NCI-H128 (cell line): ENCODE measurements around the gene RAMACL.

Experiments used
- DNase-seq: peaks from one replicate; lab custom pipeline; 2025; ENCODE audit not compliant: unreplicated experiment; lab: John Stamatoyannopoulos, UW

Gene RAMACL

DNA sequence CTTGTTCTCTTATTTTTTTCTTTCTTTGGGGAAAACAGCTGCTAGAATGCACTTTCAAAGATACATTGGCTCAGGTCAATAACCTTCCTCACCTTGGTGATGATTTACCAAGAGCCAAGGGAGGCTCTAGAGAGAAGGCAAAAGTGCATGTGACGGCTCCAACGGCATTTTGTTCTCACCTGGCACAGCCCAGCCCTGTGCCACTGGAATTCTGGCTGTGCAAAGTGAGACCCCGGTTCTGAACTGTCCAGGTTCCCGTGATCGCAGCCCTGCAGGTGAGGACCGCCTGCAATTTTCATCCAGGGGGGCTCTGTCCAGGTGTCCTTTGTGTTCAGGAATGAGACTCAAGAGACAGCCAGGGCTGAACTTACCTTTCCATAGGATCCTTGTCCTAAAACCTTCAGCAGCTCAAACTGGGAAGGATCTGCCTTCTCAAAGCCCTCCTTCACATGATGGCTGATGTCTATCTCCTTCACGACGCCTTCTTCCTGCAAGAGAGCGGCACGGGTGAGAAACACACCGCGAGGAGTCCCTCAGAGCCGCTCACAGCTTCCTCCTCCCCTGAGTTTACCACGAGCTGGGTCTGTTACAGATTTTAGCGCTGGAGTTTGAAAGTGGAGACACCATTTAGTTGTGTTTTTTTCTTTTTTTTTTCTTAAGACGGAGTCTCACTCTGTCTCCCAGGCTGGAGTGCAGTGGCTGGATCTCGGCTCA lies 48.0 kb downstream of the RAMACL start:
- no peak for DNase-seq

DNA sequence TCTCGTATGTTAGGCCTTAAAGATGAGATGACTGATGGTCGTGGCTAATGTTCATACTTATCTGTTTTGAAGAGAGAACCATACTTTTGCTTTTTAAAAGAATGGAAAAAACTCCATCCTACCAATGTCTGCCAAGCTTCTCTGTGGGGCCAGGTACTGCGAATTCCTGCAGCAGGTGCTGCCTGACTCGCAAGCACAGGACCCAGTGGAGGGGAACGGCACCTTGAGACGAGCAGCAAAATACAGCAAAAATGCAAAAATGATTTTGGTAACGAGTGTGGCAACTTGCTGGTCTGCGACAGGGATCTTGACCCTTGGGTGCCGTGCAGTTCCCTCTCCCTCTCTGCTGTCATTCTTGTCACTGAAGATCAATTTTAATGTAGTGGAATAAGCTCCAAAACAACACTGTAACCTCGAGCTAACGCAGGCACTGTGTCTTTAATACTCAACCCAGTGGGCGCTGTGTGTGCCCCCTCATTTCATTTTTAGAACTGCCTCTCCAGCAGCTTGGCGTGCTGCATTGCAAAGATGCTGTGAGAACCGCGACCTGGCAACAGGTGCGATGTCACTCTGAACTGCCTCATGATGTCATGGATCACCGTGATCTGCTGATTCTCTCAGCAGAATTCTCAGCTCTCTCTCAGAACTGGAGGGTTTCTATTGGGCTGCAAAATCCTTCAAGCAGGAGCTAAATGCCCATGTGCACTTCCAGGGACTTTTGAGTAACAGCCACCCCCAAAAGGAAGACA lies 51.6 kb downstream of the RAMACL start:
- no peak for DNase-seq

DNA sequence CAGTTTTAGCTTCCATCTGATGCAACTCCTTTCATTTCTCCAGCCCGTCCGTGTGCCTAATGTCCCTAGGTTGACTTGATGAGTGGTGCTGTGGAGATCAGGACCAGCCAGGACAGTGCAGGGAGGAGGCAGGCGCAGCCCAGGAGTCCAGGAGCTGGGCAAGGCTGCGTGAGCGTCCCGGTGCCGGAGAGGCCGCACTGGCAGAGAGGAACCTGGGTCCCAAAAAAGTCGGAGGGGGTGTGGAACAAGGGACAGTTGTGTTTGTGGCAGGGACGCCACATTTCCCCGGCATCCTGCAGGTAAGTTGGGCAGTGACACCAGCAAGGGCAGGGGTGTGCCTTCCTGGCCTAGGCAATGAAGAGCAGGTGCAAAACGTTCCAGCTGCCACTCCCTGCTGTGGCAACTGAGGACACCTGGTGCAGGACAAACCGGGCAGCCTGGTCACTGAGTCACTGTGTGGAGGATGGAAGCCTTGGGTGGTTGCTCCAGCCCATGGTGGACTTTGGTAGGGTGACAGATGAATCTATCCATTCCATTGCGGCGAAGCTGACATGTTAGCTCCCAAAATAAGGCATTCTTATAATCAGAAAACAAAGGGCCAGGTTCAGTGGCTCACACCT lies 53.2 kb downstream of the RAMACL start:
- DNase-seq: no peak
